Osteoblast (primary cell): Measurements from ENCODE around the gene CACNA1I. TPM values are rescaled to one million over a fixed set of nuclear protein-coding genes. Genes with fewer than 3 reads are reported as not detected.

Experiments used
- DNase-seq: peaks from one replicate; pipeline ENCODE4 v3.0.0; 2011; ENCODE audit warnings: low spot score, mixed read lengths; ENCODE audit not compliant: insufficient read length; ENCODE audit errors: missing footprints
- H2AFZ ChIP-seq: 2 replicates; pipeline ENCODE4 v1.6.0; 2011; ENCODE audit warnings: mild to moderate bottlenecking, low read length
- H3K27ac ChIP-seq: 2 replicates; pipeline ENCODE4 v1.5.1; 2011; ENCODE audit warnings: mild to moderate bottlenecking, low read depth, low read length, moderate library complexity
- H3K27me3 ChIP-seq: 2 replicates; pipeline ENCODE4 v1.6.0; 2012; ENCODE audit warnings: mild to moderate bottlenecking, control low read depth, inconsistent platforms, low read length, moderate library complexity; ENCODE audit not compliant: insufficient read depth
- H3K36me3 ChIP-seq: 2 replicates; pipeline ENCODE4 v1.5.1; 2011; ENCODE audit warnings: mild to moderate bottlenecking, low read length, control low read depth, moderate library complexity; ENCODE audit not compliant: insufficient read depth
- H3K4me1 ChIP-seq: 2 replicates; pipeline ENCODE4 v1.5.1; 2011; ENCODE audit warnings: mild to moderate bottlenecking, low read length, control low read depth, moderate library complexity; ENCODE audit not compliant: insufficient read depth
- H3K4me2 ChIP-seq: 2 replicates; pipeline ENCODE4 v1.6.0; 2011; ENCODE audit warnings: mild to moderate bottlenecking, low read length; ENCODE audit not compliant: insufficient read depth
- H3K4me3 ChIP-seq: fragments of 200-600 bp; sonication (generic); 3 replicates; pipeline ENCODE4 v1.5.1; 2012; ENCODE audit warnings: mild to moderate bottlenecking, low read length, inconsistent platforms; ENCODE audit not compliant: insufficient read depth
- H3K79me2 ChIP-seq: 2 replicates; pipeline ENCODE4 v1.6.0; 2012; ENCODE audit warnings: mild to moderate bottlenecking, low read length, control low read depth, inconsistent platforms; ENCODE audit not compliant: insufficient read depth
- H3K9me3 ChIP-seq: 2 replicates; pipeline ENCODE4 v1.5.1; 2011; ENCODE audit warnings: low read depth, low read length, control low read depth
- H4K20me1 ChIP-seq: 2 replicates; pipeline ENCODE4 v1.6.0; 2012; ENCODE audit warnings: mild to moderate bottlenecking, low read length, control low read depth; ENCODE audit not compliant: insufficient read depth
- CTCF ChIP-seq: IDR thresholded peaks from 2 replicates; pipeline ENCODE4 v1.5.1; 2011; ENCODE audit warnings: mild to moderate bottlenecking, low read depth, low read length, moderate library complexity; ENCODE audit errors: extremely low read depth
- total RNA-seq: library from RNA; depleted of rRNA; stranded (reverse); fragments of >200 nt; gene quantifications from 2 replicates; pipeline ENCODE4 v1.2.3, GENCODE V29; 2012

CACNA1I gene
- total RNA-seq, 1 donor: under 0.01 TPM

DNA sequence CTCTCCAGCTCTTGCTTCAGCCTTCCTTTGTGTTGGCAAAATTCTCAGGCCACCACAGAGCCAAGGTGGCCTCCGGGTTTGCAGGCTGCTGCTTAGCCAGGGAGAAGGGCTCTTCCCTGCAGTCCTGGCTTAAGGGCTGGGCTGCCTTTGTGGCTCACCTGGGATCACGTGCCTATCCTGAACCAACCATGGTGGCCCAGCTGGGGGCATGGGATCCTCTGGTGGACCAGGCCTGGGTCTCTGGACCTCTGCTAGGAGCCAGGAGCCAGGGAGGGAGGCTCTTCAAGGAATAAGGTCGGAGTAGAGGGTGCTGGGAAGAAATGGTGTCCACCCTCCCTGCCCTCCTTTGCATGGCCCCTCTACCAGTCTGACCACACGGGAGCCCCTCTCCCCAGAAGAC is 43.9 kb downstream of the CACNA1I start:
- peaks cover 6% of the 10 kb centered on the region for H3K27me3 ChIP-seq
- H4K20me1 ChIP-seq: no peaks in the 10 kb centered on the region
- no peak overlapping the region for H3K4me2 ChIP-seq
- no peak overlapping the region for H2AFZ ChIP-seq
- no peaks in the 10 kb centered on the region for H3K36me3 ChIP-seq
- no peaks in the 10 kb centered on the region for H3K4me1 ChIP-seq
- DNase-seq: peak; percentile 38
- no peak overlapping the region for H3K27ac ChIP-seq
- no peaks in the 10 kb centered on the region for H3K79me2 ChIP-seq
- no peak overlapping the region for H3K4me3 ChIP-seq
- no peak for TF ChIP-seq CTCF
- H3K9me3 ChIP-seq: no peaks in the 10 kb centered on the region

- H4K20me1 ChIP-seq: no peaks in the 10 kb centered on the region
- no peak overlapping the region for H2AFZ ChIP-seq
- no peak overlapping the region for H3K4me2 ChIP-seq
- H3K9me3 ChIP-seq: no peaks in the 10 kb centered on the region
- no peak for TF ChIP-seq CTCF
- no peaks in the 10 kb centered on the region for H3K79me2 ChIP-seq
- H3K4me3 ChIP-seq: no peak overlapping the region
- H3K27ac ChIP-seq: no peak overlapping the region
- H3K27me3 ChIP-seq: peaks cover 3% of the 10 kb centered on the region
- DNase-seq: peak; percentile 74
- H3K4me1 ChIP-seq: no peaks in the 10 kb centered on the region
- no peaks in the 10 kb centered on the region for H3K36me3 ChIP-seq
These were observed 45.5 kb downstream of the CACNA1I start for GRCh38 chr22:39616051-39616450.

GRCh38 chr22:39616781-39617180 is 46.2 kb downstream of the CACNA1I start:
- Histone ChIP-seq H3K9me3 (no peaks in the 10 kb centered on the region), H3K4me3 (no peak overlapping the region), H3K27ac (no peak overlapping the region), H4K20me1 (no peaks in the 10 kb centered on the region), H3K4me1 (no peaks in the 10 kb centered on the region), H3K79me2 (no peaks in the 10 kb centered on the region), H2AFZ (no peak overlapping the region), H3K4me2 (no peak overlapping the region), H3K27me3 (peaks cover 3% of the 10 kb centered on the region), H3K36me3 (no peaks in the 10 kb centered on the region)
- DNase-seq: peak; percentile 65
- TF ChIP-seq CTCF: no peak

DNA sequence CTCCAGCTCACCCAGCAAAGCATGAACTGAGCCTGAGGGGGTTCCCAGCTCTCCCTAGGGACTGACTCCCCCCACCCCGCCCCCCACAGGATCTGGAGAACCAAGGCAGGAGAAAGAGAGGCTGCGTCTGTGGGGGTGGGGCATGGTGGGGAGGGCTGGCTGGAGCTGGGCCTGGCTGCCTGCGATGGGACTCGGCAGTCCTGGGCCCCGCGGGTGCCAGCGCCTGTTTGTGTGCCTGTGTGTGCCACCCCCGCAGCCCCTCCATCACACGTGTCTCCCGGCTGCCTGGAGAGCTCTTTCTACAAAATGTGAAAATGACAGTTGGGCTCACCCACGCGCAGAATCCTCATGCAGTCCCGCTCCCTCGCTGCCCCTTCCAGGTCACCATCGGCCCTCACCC is 46.8 kb downstream of the CACNA1I start:
- DNase-seq: peak; percentile 17
- Histone ChIP-seq H3K4me3 (no peak overlapping the region), H3K9me3 (no peaks in the 10 kb centered on the region), H3K27me3 (peaks cover 3% of the 10 kb centered on the region), H3K36me3 (no peaks in the 10 kb centered on the region), H3K79me2 (no peaks in the 10 kb centered on the region), H3K4me1 (no peaks in the 10 kb centered on the region), H4K20me1 (no peaks in the 10 kb centered on the region), H3K4me2 (no peak overlapping the region), H2AFZ (no peak overlapping the region), H3K27ac (no peak overlapping the region)
- no peak for TF ChIP-seq CTCF
